ENCODE measurements around the gene PRPF40A. TPM values are rescaled to one million over a fixed set of nuclear protein-coding genes. Genes with fewer than 3 reads are reported as not detected.
A peak's percentile ranks its signal among the peaks of the same experiment; 100 is the strongest.

The PRPF40A gene
- total RNA-seq, 2 donors from 2014 or later: 93.7 to 175 TPM

DNA sequence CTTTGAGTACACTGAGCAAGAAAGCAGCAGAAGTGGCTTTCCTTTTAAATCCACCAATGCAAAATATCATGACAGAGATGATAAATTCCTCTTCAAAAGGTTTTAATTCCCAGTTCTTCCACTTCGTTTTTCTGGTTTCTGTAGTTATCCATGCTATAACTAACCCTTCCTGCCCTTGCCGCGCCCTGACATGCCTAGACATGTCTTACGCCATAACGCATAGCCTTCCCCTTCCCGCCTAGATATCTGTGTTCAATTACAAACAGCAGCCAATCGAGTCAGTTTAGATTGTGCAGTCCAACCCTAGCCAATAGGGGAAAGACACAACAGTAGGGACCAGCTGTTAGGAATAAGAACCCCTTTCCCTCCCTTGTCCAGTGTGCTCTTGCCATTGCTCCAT is 16.1 kb downstream of the PRPF40A start:
- H3K36me3 Mint-ChIP-seq (ENCODE audit: low read depth): peaks cover 59% of the 10 kb centered on the region
- H3K4me1 Mint-ChIP-seq: peaks cover 21% of the 10 kb centered on the region
- no peaks in the 10 kb centered on the region for H3K9me3 Mint-ChIP-seq
- peak overlapping the region; percentile 60 for H3K27ac Mint-ChIP-seq
- no peak overlapping the region for H3K4me3 Mint-ChIP-seq
- ATAC-seq (replicated peaks): no peak
- H3K27me3 Mint-ChIP-seq: no peaks in the 10 kb centered on the region

DNA sequence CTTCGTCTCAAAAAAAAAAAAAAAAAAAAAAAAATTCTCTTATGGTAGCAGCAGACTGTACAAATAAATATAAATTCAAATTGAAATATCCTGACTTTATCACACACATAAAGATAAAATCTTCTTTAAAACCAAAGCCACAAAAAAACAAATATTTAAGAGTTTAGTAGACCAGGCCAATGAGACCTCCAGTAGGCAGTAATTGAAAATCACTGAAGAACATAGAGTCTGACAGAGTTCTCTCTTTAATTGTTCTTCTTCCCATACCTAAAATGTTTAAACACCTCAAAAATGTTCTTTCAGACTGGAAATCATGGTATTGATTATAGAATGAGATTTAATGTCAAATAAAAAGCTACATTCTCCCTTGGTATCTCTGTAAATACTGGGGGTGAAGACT is 20.8 kb downstream of the PRPF40A start:
- H3K36me3 Mint-ChIP-seq (ENCODE audit: low read depth): peaks cover 60% of the 10 kb centered on the region
- no peak for ATAC-seq (replicated peaks)
- no peak overlapping the region for H3K4me3 Mint-ChIP-seq
- no peaks in the 10 kb centered on the region for H3K9me3 Mint-ChIP-seq
- H3K4me1 Mint-ChIP-seq: peaks cover 17% of the 10 kb centered on the region
- H3K27me3 Mint-ChIP-seq: no peaks in the 10 kb centered on the region
- no peak overlapping the region for H3K27ac Mint-ChIP-seq

DNA sequence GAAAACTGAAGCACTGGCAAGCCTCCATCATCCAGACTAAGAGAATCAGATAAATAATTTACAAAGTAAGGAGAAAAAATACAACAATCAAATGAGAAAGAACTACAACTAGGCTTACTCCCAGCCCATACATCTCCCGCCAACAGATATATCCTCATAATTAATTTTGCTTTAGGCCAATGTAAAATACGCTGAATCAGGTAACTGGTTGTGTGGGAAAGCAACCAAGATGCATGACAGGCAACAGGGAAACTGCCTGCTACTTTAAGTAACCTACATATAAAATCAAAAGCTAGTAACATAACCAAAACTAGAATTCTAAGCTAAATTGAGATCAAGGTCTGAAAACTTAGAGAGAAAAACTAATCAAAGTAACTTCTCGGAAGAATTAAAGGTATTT is 21.5 kb downstream of the PRPF40A start:
- Mint-ChIP-seq H3K27ac (peak overlapping the region; percentile 23), H3K9me3 (no peaks in the 10 kb centered on the region), H3K4me1 (peaks cover 16% of the 10 kb centered on the region), H3K36me3 (ENCODE audit: low read depth) (peaks cover 62% of the 10 kb centered on the region), H3K4me3 (no peak overlapping the region), H3K27me3 (no peaks in the 10 kb centered on the region)
- no peak for ATAC-seq (replicated peaks)

DNA sequence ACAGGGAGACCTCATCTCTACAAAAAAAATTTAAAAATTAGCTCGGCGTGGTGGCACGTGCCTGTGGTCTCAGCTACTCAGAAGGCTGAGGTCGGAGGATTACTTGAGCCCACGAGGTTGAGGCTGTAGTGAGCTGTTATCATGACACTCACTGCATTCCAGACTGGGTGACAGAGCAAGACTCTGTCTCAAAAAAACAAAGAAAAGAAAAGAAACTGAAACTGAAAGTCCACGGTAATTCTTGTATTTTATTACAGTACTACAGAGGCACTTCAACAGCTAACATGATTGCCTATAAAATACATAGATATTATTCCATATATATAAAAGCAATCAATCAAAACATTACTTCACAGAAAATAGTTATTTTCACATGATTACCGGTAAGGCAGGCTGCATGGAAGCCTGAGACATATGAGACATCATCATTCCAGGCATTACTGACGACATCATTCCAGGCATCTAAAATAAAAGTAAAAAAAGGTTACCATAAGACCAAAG is 23.1 kb downstream of the PRPF40A start:
- Mint-ChIP-seq H3K4me3 (peak overlapping the region; percentile 82), H3K27me3 (no peaks in the 10 kb centered on the region), H3K36me3 (ENCODE audit: low read depth) (peaks cover 72% of the 10 kb centered on the region), H3K4me1 (peaks cover 16% of the 10 kb centered on the region), H3K9me3 (no peaks in the 10 kb centered on the region), H3K27ac (peak overlapping the region; percentile 92)
- peak; percentile 81 for ATAC-seq (replicated peaks)

DNA sequence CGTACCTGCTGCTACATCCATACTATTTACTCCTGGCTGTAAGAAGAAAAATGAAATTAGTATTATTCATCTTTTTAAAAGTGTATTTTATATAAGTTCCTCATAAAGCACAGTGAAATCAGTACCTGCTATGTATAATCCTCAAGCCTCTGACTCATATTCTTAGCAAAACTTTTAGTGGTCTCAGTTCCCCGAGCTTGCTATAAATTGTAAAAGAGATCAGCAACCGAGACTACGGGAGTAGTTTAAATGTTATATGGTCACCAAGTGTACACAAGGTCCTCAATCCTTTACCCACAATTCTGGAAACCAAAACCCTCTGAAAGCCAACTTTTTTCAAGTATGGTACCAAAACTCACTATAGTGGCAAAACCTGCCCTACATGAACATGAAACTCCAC is 24.2 kb downstream of the PRPF40A start:
- Mint-ChIP-seq H3K4me1 (peaks cover 16% of the 10 kb centered on the region), H3K4me3 (peak overlapping the region; percentile 82), H3K27me3 (no peaks in the 10 kb centered on the region), H3K9me3 (no peaks in the 10 kb centered on the region), H3K36me3 (ENCODE audit: low read depth) (peaks cover 78% of the 10 kb centered on the region), H3K27ac (peak overlapping the region; percentile 44)
- ATAC-seq (replicated peaks): peak; percentile 82

DNA sequence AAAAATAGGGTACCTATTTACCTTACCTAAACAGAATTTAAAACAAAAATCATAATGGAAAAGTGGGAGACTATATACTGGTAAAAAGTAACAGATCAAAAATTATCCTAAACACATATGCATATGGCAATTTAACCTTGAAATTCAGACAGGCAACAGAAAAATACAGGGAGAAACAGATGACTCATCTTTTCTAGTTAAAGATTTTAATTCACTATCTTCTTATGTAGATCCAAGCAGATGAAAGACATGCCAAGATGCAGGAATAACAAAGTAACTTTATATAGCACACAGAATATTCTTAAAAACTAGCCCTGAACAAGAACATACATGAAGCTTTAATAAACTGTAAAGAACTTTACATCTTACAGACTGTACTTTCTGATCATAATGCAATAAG is 30.9 kb downstream of the PRPF40A start:
- no peak for ATAC-seq (replicated peaks)
- H3K4me3 Mint-ChIP-seq: no peak overlapping the region
- H3K27me3 Mint-ChIP-seq: no peaks in the 10 kb centered on the region
- H3K9me3 Mint-ChIP-seq: no peaks in the 10 kb centered on the region
- H3K36me3 Mint-ChIP-seq (ENCODE audit: low read depth): peaks cover 85% of the 10 kb centered on the region
- H3K27ac Mint-ChIP-seq: no peak overlapping the region
- peaks cover 17% of the 10 kb centered on the region for H3K4me1 Mint-ChIP-seq

DNA sequence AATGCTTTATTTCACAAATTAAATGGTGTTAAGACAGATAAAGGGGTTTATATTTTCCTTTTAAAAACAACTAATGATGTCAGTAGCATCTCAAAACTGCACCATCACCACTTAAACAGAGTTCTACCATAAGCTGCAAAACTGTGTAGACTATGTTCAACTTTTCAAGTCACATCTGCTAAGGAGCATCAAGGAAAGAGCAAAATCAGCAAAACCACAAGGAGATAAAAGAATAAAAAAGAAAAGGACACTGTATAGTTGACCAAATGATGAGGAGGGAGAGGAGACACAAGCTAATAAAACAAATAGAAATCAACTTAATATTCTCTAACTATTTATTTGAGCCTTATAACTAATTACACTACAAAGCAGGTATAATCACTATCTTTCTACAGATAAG is 33.9 kb downstream of the PRPF40A start:
- no peak for ATAC-seq (replicated peaks)
- peaks cover 17% of the 10 kb centered on the region for H3K4me1 Mint-ChIP-seq
- H3K9me3 Mint-ChIP-seq: no peaks in the 10 kb centered on the region
- H3K4me3 Mint-ChIP-seq: no peak overlapping the region
- no peaks in the 10 kb centered on the region for H3K27me3 Mint-ChIP-seq
- peaks cover 85% of the 10 kb centered on the region for H3K36me3 Mint-ChIP-seq (ENCODE audit: low read depth)
- H3K27ac Mint-ChIP-seq: no peak overlapping the region

DNA sequence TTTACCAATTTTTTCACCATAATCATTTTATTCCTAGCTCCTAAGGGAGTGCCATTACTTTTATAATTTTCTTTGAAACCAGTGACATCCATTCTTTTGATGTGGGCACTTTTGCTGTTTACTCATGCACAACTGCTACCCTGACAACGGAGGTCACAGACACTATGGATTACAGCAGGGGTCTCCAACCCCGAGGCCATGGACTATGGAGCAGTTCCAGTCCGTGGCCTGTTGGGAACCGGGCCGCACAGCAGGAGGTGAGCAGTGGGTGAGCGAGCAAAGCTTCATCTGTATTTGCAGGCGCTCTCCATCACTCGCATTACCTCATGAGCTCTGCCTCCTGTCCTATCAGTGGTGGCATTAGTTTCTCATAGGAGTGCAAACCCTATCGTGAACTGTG is 34.6 kb downstream of the PRPF40A start:
- no peak overlapping the region for H3K4me3 Mint-ChIP-seq
- no peaks in the 10 kb centered on the region for H3K9me3 Mint-ChIP-seq

DNA sequence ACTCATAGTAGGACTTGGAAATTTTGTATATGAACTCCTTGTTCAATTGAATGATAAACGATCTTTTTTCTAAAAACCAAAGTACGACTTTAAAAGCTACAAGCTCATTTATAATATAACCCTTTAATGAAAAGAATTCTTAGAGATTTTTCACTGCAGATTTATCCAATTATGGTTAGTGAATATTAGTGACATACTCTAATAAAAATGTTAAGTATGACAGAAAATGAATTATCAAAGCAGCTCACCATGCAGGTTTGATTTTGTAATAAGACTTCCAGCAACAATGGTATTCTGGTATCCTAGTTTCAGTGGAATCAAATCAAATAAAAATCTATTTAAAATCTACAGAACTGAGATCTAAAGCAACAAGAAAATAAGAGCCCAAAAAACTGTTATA is 38.5 kb downstream of the PRPF40A start:
- no peak overlapping the region for H3K4me3 Mint-ChIP-seq
- peaks cover 14% of the 10 kb centered on the region for H3K4me1 Mint-ChIP-seq
- ATAC-seq (replicated peaks): no peak
- no peaks in the 10 kb centered on the region for H3K27me3 Mint-ChIP-seq
- H3K9me3 Mint-ChIP-seq: no peaks in the 10 kb centered on the region
- H3K36me3 Mint-ChIP-seq (ENCODE audit: low read depth): peaks cover 92% of the 10 kb centered on the region
- H3K27ac Mint-ChIP-seq: no peak overlapping the region

More for the DNA sequence above, 34.6 kb downstream of the PRPF40A start:
- Mint-ChIP-seq H3K27me3 (no peaks in the 10 kb centered on the region), H3K36me3 (ENCODE audit: low read depth) (peaks cover 85% of the 10 kb centered on the region), H3K27ac (no peak overlapping the region), H3K4me1 (peaks cover 17% of the 10 kb centered on the region)
- no peak for ATAC-seq (replicated peaks)

DNA sequence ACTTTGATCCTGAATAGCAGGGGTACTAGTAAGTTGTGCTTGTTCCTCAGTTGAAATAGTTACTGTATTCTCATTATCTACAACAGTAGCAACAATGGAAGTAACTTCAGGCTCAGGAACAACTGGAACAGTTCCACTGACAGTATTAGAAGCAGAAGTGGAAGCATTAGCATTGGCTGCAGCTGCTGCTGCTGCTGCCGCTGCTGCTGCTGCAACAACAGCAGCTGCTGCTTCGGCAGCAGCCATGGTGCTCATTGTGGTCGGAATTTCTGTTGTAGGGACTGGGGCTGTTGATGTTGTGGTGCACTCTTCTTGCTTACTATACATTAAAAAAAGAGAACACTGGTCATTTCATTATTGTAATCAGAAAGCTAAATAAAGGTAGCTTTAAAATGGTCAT is 40.8 kb downstream of the PRPF40A start:
- H3K36me3 Mint-ChIP-seq (ENCODE audit: low read depth): peaks cover 99% of the 10 kb centered on the region

DNA sequence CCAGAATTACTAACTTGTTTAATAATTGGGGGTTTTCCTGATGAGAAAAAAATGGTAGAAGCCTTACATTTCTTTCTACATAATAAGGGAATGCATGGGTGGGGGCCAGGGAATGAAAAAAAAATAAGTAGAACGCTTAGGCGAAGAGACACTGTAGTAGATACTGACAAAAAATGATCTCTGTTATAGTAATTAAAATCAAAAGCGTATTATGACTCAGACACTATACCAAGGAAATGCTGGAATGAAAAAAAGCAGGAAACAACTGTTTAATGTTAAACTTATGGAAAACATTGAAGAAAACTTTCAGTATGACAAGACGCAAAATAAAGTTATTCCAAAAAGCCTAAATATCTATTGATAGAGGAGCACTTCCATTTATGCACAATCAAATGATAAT is 42.9 kb downstream of the PRPF40A start:
- ATAC-seq (replicated peaks): no peak

More for the DNA sequence above, 40.8 kb downstream of the PRPF40A start:
- H3K9me3 Mint-ChIP-seq: no peaks in the 10 kb centered on the region
- peaks cover 4% of the 10 kb centered on the region for H3K4me1 Mint-ChIP-seq
- H3K27ac Mint-ChIP-seq: no peak overlapping the region
- no peak overlapping the region for H3K4me3 Mint-ChIP-seq
- H3K27me3 Mint-ChIP-seq: no peaks in the 10 kb centered on the region
- ATAC-seq (replicated peaks): no peak

DNA sequence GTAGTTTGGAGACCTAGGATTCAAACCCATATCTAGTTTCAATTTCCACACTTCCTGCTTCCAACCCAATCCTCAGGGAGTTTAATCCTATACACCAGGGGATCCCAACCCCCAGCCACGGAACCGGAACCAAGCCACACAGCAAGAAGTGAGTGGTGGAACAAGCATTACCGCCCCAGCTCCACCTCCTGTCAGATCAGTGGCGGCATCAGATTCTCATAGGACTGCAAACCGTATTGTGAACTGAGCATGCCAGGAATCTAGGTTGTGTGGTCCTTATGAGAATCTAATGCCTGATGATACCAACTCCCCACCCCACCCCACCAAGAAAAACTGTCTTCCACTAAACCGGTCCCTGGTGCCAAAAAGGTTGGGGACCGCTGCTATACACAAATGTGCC is 52.5 kb downstream of the PRPF40A start:
- H3K4me3 Mint-ChIP-seq: no peak overlapping the region
- no peak overlapping the region for H3K27ac Mint-ChIP-seq
- H3K27me3 Mint-ChIP-seq: no peaks in the 10 kb centered on the region
- ATAC-seq (replicated peaks): no peak
- H3K4me1 Mint-ChIP-seq: no peaks in the 10 kb centered on the region
- H3K9me3 Mint-ChIP-seq: no peaks in the 10 kb centered on the region
- H3K36me3 Mint-ChIP-seq (ENCODE audit: low read depth): peaks cover 100% of the 10 kb centered on the region

More for the DNA sequence above, 42.9 kb downstream of the PRPF40A start:
- H3K27ac Mint-ChIP-seq: peak overlapping the region; percentile 24
- no peak overlapping the region for H3K4me3 Mint-ChIP-seq
- H3K27me3 Mint-ChIP-seq: no peaks in the 10 kb centered on the region
- no peaks in the 10 kb centered on the region for H3K9me3 Mint-ChIP-seq
- peaks cover 4% of the 10 kb centered on the region for H3K4me1 Mint-ChIP-seq
- H3K36me3 Mint-ChIP-seq (ENCODE audit: low read depth): peaks cover 99% of the 10 kb centered on the region

DNA sequence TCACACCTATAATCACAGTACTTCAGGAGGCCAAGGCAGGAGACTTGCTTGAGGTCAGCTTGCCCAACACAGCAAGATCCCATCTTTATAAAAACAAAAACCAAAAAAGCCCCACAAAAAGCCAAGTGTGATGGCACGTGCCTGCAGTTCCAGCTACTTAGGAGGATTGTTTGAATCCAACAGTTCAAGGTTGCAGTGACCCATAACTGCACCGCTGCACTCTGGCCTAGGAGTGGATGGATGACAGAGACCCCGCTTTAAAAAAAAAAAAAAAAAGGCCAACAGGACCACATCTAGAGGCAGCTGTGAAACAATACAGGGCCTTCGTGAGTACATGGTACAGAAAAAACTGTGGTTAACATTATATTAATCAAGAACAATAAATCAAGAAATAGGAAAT is 56.2 kb downstream of the PRPF40A start:
- no peaks in the 10 kb centered on the region for H3K9me3 Mint-ChIP-seq

DNA sequence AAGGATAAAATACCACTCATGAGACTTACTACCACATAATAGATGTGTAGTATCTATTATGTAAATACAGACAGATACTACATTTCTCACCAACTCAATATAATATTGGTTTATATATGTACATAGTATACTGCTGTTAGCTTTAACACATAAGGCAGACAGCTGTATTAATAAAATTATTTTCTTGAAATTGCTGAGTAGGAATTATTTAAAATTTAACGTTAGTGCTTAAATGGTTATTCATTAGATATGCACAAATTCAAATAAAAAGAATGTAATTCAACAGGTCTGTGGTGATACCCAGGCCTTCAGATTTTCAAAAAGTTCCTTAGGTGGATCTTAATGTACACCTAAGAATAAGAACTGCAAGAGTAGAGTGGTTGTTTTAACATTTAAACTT is 59.0 kb downstream of the PRPF40A start:
- H3K9me3 Mint-ChIP-seq: no peaks in the 10 kb centered on the region
- H3K4me1 Mint-ChIP-seq: peaks cover 11% of the 10 kb centered on the region
- no peak for ATAC-seq (replicated peaks)
- H3K27ac Mint-ChIP-seq: no peak overlapping the region
- H3K4me3 Mint-ChIP-seq: no peak overlapping the region
- H3K27me3 Mint-ChIP-seq: no peaks in the 10 kb centered on the region
- H3K36me3 Mint-ChIP-seq (ENCODE audit: low read depth): peaks cover 98% of the 10 kb centered on the region

More for the DNA sequence above, 56.2 kb downstream of the PRPF40A start:
- Mint-ChIP-seq H3K27me3 (no peaks in the 10 kb centered on the region), H3K4me3 (no peak overlapping the region), H3K4me1 (peaks cover 9% of the 10 kb centered on the region), H3K36me3 (ENCODE audit: low read depth) (peaks cover 100% of the 10 kb centered on the region), H3K27ac (no peak overlapping the region)
- ATAC-seq (replicated peaks): no peak

DNA sequence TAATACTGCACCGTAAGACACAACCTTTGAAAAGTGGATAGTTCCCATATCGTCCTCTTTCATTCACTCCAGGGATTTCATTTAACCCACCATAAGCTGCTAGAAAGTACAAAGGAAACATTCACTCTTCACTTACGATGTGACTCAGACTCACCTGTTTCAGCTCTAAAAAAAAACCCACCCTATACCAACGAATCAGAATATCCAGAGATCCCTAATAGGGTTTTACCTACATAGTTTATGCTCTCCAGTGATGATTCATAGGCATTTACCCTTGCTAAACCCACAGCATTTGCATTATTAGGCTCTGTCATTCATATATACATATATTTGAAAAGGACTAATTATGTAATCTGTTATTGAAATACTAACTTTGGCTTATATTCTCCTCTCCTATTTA is 60.2 kb downstream of the PRPF40A start:
- Mint-ChIP-seq H3K27ac (peak overlapping the region; percentile 37), H3K4me1 (peaks cover 11% of the 10 kb centered on the region), H3K36me3 (ENCODE audit: low read depth) (peaks cover 98% of the 10 kb centered on the region), H3K27me3 (no peaks in the 10 kb centered on the region), H3K9me3 (no peaks in the 10 kb centered on the region), H3K4me3 (no peak overlapping the region)
- ATAC-seq (replicated peaks): peak; percentile 88

DNA sequence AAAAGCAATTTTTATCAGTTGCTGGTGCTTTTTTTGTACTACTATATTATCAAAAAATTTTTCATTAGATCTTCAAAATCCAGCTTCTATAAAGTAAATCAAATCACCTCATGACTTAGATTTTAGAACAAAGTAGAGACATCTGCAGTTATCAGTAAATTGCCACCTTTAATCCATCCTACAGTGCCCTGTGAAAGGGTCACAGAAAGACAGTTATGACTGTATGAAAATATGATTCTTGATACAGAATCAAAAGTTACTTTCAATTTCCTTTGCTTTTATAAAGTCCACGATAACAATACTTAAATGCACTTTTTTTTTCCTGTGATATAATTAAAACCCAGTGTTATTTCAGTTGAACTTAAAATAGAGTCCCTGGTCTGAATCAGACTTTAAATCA is 61.4 kb downstream of the PRPF40A start:
- no peak overlapping the region for H3K27ac Mint-ChIP-seq
- H3K4me3 Mint-ChIP-seq: no peak overlapping the region
- no peaks in the 10 kb centered on the region for H3K27me3 Mint-ChIP-seq
- peaks cover 98% of the 10 kb centered on the region for H3K36me3 Mint-ChIP-seq (ENCODE audit: low read depth)
- H3K4me1 Mint-ChIP-seq: peaks cover 11% of the 10 kb centered on the region
- ATAC-seq (replicated peaks): peak; percentile 57
- no peaks in the 10 kb centered on the region for H3K9me3 Mint-ChIP-seq

Measured in activated T-helper 17 cell treated with anti-CD3 and anti-CD28 coated beads, Interleukin-2, amount 50 U/mL, for 72 hours (primary cell).